Natural killer cell (primary cell): Measurements from ENCODE around the gene ZBTB42. TPM values are rescaled to one million over a fixed set of nuclear protein-coding genes. Genes with fewer than 3 reads are reported as not detected.

Experiments
- ATAC-seq, 3 donors: fragments of 150-1000 bp in 2 of 3; fragments of 200-7000 bp in 1 of 3; cut with Tn5 transposase; 1 replicate in 1 of 3; 2 replicates in 2 of 3; pipeline ENCODE4 v1.10.0; 2021; ENCODE audit warnings: mild to moderate bottlenecking in 2 of 3, moderate library complexity in 2 of 3
- DNase-seq, 2 donors: peaks; one replicate each; pipeline versions ENCODE4 v3.0.0 to v3.0.0-alpha.2; 2013 to 2021; ENCODE audit warnings: mixed read lengths in 1 of 2
- H3K27ac ChIP-seq: one replicate; pipeline ENCODE4 v1.5.1; 2013; ENCODE audit warnings: mild to moderate bottlenecking, low read length
- H3K27me3 ChIP-seq: one replicate; pipeline ENCODE4 v1.6.1; 2013; ENCODE audit warnings: low read length; ENCODE audit not compliant: control insufficient read depth, insufficient read depth
- H3K36me3 ChIP-seq: one replicate; pipeline ENCODE4 v1.6.1; 2013; ENCODE audit warnings: low read length; ENCODE audit not compliant: control insufficient read depth, insufficient read depth
- H3K4me1 ChIP-seq: one replicate; pipeline ENCODE4 v1.6.1; 2013; ENCODE audit warnings: low read length; ENCODE audit not compliant: control insufficient read depth, insufficient read depth
- H3K4me3 ChIP-seq: one replicate; pipeline ENCODE4 v1.5.1; 2013; ENCODE audit warnings: low read length
- H3K9me3 ChIP-seq: one replicate; pipeline ENCODE4 v1.6.1; 2013; ENCODE audit warnings: low read length; ENCODE audit not compliant: control insufficient read depth, insufficient read depth
- H3K27ac Mint-ChIP-seq, 2 donors: one replicate each; pipeline ENCODE4 v1.8.0; 2022; ENCODE audit warnings: mild to moderate bottlenecking in 2 of 2, mixed read lengths in 2 of 2, moderate library complexity in 1 of 2
- H3K27me3 Mint-ChIP-seq, 2 donors: one replicate each; pipeline ENCODE4 v1.8.0; 2022; ENCODE audit warnings: low read depth in 2 of 2, mixed read lengths in 2 of 2
- H3K36me3 Mint-ChIP-seq: one replicate; pipeline ENCODE4 v1.8.0; 2022; ENCODE audit warnings: mixed read lengths
- H3K4me1 Mint-ChIP-seq, 2 donors: one replicate each; pipeline ENCODE4 v1.8.0; 2022; ENCODE audit warnings: mixed read lengths in 2 of 2
- H3K4me3 Mint-ChIP-seq: one replicate; pipeline ENCODE4 v1.8.0; 2022; ENCODE audit warnings: mild to moderate bottlenecking, moderate library complexity, mixed read lengths
- H3K9me3 Mint-ChIP-seq, 2 donors: one replicate each; pipeline ENCODE4 v1.8.0; 2022; ENCODE audit warnings: mixed read lengths in 2 of 2
- WGBS: methylation state at CpG from one replicate; pipeline ENCODE4 v1.1.7; 2013; ENCODE audit warnings: missing lambda C conversion rate; ENCODE audit not compliant: insufficient coverage; 5-methylcytosine and 5-hydroxymethylcytosine counted together
- intact Hi-C: fragments of 100-400 bp; cut with micrococcal nuclease; formaldehyde crosslinking; loops from one replicate; pipeline ENCODE4 v1.14.2; 2022
- total RNA-seq, 4 donors: library from RNA; stranded (reverse); fragments of 120-200 nt in 1 of 4; gene quantifications; one replicate each; pipeline versions ENCODE4 v1.2.3 to v1.2.4, GENCODE V29; 2013 to 2022
- TF ChIP-seq, protein P1 (sequence below): fragments of 200-600 bp; IDR thresholded peaks from one replicate; pipeline ENCODE4 v1.8.0; 2022; ENCODE audit warnings: antibody characterized with exemption

The ZBTB42 gene
- total RNA-seq, 3 donors from 2014 or later (not counting 1 experiment from before 2014, with no cell fraction given) = 3.6 to 4.5 (median 3.7) TPM

DNA sequence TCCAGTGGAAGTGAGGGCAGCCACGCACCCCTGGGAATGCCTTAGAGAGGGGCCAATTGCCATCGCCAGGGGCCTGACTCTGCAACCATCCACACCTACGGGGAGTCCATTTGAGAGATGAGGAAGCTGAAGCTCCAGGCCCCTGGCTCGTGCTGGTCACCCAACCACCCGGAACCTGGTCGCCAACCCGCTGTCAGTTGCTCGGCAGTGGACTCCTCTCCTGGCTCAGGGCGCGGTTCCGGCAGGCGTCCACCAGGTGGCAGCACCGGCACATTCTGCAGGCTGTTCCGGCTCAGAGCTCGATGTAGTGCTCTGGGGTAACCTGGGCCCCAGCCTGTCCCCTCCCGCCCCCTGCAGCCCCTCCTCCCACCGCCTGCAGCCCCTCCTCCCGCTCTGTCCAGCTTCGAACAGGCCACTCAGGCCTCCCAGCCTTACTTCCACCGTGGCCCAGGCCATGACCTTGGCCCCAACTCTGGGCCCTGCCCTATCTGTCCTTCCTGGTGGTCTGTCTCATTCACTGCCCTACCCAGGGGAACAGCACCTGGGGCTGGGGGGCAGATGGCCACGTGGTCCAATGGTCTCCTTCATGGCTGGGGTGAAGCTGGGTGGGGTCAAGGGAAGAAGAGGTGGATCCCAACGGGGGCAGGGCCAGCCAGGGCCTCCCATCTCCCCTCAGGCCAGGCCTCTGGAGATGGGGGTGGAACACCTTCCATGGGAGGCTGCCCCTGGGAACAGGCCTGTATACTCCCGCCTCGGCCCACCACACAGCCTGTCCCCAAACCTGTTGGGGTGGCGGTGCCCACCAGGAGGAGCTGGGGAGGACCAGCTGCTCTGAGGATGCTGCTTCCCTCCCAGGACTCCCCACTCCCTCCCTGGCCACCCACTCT, 32.2 kb upstream of the ZBTB42 start:
- intact Hi-C loops = loop anchor here (1.0 kb wide), 1 partner anchor 58 kb away; no protein-coding TSS in a partner anchor
- H3K27ac Mint-ChIP-seq = peak overlapping the region in 1 of 2 donors; percentile 42
- no peaks in the 10 kb centered on the region for H3K27me3 Mint-ChIP-seq

DNA sequence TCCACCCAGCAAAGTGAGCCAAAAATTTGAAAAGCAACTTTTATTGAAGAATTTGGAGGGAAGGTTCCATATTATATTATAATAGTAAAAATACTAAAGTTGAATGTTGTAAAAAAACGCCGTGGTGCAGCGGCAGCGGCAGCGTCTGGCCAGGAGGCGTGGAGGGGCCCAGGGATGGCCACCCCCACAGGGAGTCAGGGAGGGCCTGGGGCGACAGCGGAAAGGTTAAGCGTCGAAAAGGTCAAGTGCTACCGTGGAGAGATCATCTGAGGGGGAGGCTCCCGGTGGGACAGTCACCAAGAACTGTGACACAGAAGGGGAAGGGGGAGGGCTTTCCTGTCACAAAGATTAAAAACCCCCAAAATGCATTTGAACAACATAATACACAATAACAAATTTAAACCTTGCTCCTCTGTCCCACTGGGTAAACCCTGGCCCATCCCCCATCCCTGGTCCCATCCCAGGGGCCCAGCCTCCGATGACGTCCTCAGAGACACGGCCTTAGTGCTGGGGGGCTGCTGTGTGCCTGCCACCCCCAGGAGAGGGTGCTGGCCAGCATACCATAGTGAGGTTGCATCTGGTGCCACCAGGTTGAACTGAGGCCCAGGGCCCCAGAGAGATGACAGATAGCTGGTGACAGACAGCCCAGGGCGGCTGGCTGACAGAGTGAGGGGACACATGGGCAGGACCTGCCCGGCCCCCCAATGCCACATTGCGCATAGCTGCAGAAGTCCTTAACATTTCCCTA, 31.4 kb upstream of the ZBTB42 start:
- DNase-seq (no peak), ATAC-seq (no peak)
- no peaks in the 10 kb centered on the region for H3K36me3 Mint-ChIP-seq
- H3K4me1 ChIP-seq = peaks cover 8% of the 10 kb centered on the region
- H3K4me3 ChIP-seq = no peak overlapping the region
- no peaks in the 10 kb centered on the region for H3K27me3 ChIP-seq
- no peaks in the 10 kb centered on the region for H3K9me3 ChIP-seq
- H3K27ac Mint-ChIP-seq = peak overlapping the region in 1 of 2 donors; percentile 42
- H3K36me3 ChIP-seq = peaks cover 32% of the 10 kb centered on the region
- TF ChIP-seq, protein P1, sequence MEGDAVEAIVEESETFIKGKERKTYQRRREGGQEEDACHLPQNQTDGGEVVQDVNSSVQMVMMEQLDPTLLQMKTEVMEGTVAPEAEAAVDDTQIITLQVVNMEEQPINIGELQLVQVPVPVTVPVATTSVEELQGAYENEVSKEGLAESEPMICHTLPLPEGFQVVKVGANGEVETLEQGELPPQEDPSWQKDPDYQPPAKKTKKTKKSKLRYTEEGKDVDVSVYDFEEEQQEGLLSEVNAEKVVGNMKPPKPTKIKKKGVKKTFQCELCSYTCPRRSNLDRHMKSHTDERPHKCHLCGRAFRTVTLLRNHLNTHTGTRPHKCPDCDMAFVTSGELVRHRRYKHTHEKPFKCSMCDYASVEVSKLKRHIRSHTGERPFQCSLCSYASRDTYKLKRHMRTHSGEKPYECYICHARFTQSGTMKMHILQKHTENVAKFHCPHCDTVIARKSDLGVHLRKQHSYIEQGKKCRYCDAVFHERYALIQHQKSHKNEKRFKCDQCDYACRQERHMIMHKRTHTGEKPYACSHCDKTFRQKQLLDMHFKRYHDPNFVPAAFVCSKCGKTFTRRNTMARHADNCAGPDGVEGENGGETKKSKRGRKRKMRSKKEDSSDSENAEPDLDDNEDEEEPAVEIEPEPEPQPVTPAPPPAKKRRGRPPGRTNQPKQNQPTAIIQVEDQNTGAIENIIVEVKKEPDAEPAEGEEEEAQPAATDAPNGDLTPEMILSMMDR = no peak
- H3K4me3 Mint-ChIP-seq = no peak overlapping the region
- H3K9me3 Mint-ChIP-seq = peaks cover 0 to 2% of the 10 kb centered on the region in 2 donors
- H3K4me1 Mint-ChIP-seq = no peaks in the 10 kb centered on the region
- 89% methylated on average over 17 of the region's 18 CpGs for WGBS
- no peak overlapping the region for H3K27ac ChIP-seq
- no peaks in the 10 kb centered on the region for H3K27me3 Mint-ChIP-seq
- intact Hi-C loops = no loop called here

More for the DNA sequence above, 32.2 kb upstream of the ZBTB42 start:
- H3K4me1 Mint-ChIP-seq = no peaks in the 10 kb centered on the region
- Histone ChIP-seq H3K4me3 (no peak overlapping the region), H3K9me3 (no peaks in the 10 kb centered on the region), H3K36me3 (peaks cover 31% of the 10 kb centered on the region), H3K4me1 (peaks cover 8% of the 10 kb centered on the region), H3K27me3 (no peaks in the 10 kb centered on the region), H3K27ac (no peak overlapping the region)
- no peaks in the 10 kb centered on the region for H3K36me3 Mint-ChIP-seq
- WGBS = 18% methylated on average over 25 of the region's 25 CpGs
- ATAC-seq (peak; percentile 94 to 99 (median 95)), DNase-seq (peak; percentile 92 to 93)
- H3K9me3 Mint-ChIP-seq = peaks cover 0 to 2% of the 10 kb centered on the region in 2 donors
- no peak overlapping the region for H3K4me3 Mint-ChIP-seq
- TF ChIP-seq, protein P1 = peak; percentile 89

DNA sequence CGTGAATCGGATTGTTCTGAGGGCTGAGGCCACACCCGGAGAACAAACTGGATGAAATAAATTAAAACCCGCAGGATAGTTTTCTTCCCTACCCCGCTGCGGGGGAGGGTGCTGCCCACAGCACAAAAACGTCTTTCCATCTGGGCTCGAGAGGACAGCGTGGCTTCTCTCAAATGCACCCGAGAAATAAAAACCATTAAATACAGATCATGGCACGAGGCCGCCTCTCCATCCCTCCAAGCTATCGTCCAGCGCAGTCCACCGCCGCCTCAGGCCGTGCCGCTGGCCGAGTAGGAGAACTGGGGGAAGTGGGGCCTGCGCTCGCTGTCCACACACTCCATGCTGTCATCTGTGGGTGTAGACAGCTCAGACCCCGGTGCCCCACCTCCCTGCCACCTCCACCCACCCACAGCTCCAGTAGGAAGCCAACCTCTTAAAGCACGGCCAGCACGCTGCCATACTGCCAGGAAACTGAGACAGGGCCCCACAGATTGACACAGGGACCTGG, 30.8 kb upstream of the ZBTB42 start:
- Mint-ChIP-seq H3K27ac (no peak overlapping the region), H3K4me3 (no peak overlapping the region), H3K27me3 (no peaks in the 10 kb centered on the region), H3K36me3 (no peaks in the 10 kb centered on the region), H3K9me3 (peaks cover 0 to 2% of the 10 kb centered on the region in 2 donors), H3K4me1 (no peaks in the 10 kb centered on the region)
- H3K4me1 ChIP-seq = peaks cover 8% of the 10 kb centered on the region
- H3K27ac ChIP-seq = no peak overlapping the region
- DNase-seq = no peak
- intact Hi-C loops = no loop called here
- TF ChIP-seq, protein P1 = no peak
- H3K36me3 ChIP-seq = peaks cover 35% of the 10 kb centered on the region
- no peak for ATAC-seq
- H3K27me3 ChIP-seq = no peaks in the 10 kb centered on the region
- H3K9me3 ChIP-seq = no peaks in the 10 kb centered on the region
- no peak overlapping the region for H3K4me3 ChIP-seq
- 97% methylated on average over 24 of the region's 24 CpGs for WGBS
